GM12892 (cell line): Measurements from ENCODE around the gene PCDHB6.
"Not testable (repeated sequence)": the region's sequence is repeated elsewhere in the genome, so short reads cannot be mapped to it uniquely, and the experiment has no call there.

Experiments
- DNase-seq: peaks from one replicate; pipeline ENCODE4 v3.0.0; 2011; ENCODE audit not compliant: insufficient read length
- FAIRE-seq: peaks from 2 replicates; lab custom pipeline; 2011; peaks lifted over from hg19 to GRCh38; lab: Jason Lieb, UNC
- POLR2A ChIP-seq: IDR thresholded peaks from 2 replicates; pipeline ENCODE4 v1.6.1; 2011; ENCODE audit warnings: low read depth, low read length, control low read depth
- POLR2AphosphoS5 ChIP-seq: IDR thresholded peaks from 2 replicates; pipeline ENCODE4 v1.6.1; 2011; ENCODE audit warnings: low read depth, low read length, control low read depth
- TAF1 ChIP-seq: IDR thresholded peaks from 2 replicates; pipeline ENCODE4 v1.6.1; 2011; ENCODE audit warnings: low read depth, mild to moderate bottlenecking, control low read depth, low read length, borderline replicate concordance

PCDHB6 gene

DNA sequence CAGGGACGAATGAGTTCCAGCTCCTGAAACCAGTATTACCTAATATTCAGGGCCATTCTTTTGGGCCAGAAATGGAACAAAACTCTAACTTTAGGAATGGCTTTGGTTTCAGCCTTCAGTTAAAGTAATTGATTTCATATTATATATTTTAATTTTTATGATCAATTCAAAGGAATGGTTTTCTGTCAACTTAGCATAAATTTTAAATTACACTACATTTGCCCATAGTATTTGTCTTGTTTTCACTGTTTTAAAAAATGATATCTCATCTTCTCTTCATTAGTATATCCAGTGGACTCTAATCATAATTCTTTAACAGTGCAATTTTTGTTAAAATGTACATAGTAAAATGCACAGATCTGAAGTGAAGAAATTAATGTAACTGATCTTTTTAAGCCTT lies 30.5 kb downstream of the PCDHB6 start:
- no peak for FAIRE-seq
- TF ChIP-seq TAF1 (no peak), POLR2A (no peak), POLR2AphosphoS5 (no peak)
- DNase-seq = no peak

DNA sequence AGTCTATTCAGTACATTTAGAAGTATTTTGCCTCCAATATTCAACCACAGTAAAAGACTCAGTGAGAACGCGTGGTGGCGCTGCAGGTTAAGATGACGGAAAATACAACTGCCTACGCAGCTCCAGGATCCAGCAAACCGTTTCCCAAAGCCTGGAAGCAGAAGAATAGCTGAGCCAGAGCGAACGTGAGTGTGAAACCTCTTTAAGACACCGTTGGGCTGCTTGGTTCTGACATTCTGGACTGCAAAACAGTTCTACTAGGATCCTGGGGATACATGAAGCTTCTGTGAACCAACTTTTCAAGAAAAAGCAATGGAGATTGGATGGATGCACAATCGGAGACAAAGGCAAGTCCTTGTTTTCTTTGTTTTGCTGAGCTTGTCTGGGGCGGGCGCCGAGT lies 32.4 kb downstream of the PCDHB6 start, which contains the start of gene PCDHB16:
Gene PCDHB16, plus strand, starts transcription at position 140 of the 400 bp plus-strand sequence. Its CDS starts 173 bp downstream, at position 313.
- DNase-seq = no peak
- FAIRE-seq = no peak
- TF ChIP-seq POLR2AphosphoS5 = no peak

DNA sequence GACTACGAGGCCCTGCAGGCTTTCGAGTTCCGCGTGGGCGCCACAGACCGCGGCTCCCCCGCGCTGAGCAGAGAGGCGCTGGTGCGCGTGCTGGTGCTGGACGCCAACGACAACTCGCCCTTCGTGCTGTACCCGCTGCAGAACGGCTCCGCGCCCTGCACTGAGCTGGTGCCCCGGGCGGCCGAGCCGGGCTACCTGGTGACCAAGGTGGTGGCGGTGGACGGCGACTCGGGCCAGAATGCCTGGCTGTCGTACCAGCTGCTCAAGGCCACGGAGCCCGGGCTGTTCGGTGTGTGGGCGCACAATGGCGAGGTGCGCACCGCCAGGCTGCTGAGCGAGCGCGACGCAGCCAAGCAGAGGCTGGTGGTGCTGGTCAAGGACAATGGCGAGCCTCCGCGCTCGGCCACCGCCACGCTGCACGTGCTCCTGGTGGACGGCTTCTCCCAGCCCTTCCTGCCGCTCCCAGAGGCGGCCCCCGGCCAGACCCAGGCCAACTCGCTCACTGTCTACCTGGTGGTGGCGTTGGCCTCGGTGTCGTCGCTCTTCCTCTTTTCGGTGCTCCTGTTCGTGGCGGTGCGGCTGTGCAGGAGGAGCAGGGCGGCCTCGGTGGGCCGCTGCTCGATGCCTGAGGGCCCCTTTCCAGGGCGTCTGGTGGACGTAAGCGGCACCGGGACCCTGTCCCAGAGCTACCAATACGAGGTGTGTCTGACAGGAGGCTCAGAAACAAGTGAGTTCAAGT lies 34.4 kb downstream of the PCDHB6 start:
- FAIRE-seq = not testable (repeated sequence)

DNA sequence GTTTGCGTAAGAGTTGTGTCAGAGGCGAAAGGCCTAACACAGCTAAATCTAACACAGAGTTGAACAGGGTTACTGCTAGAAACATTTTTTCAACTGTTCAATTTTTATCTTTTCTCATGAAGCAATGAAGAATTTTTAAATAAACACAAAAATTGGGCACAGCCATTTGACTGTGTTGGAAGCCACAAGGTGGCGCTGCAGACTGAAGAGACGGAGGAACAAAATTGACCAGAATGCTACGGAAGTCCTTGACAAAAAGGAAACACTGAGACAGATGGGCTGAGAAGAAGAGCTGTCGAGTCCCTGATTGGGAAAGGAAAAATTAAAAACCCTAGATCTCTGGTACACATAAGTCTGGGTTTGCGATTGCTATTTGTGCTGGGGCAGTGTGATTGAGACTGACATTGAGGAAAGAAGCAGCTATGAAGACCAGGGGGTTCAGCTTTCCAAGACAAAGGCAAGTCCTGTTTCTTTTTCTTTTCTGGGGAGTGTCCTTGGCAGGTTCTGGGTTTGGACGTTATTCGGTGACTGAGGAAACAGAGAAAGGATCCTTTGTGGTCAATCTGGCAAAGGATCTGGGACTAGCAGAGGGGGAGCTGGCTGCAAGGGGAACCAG lies 37.1 kb downstream of the PCDHB6 start, which contains the start of gene PCDHB9:
Gene PCDHB9, plus strand, starts transcription at position 265 of the 616 bp plus-strand sequence. Its CDS starts 158 bp downstream, at position 423.
- DNase-seq (no peak), FAIRE-seq (no peak)
- TF ChIP-seq POLR2AphosphoS5 = no peak
- no peak for TF ChIP-seq POLR2A
- no peak for TF ChIP-seq TAF1

More for the DNA sequence above, 34.4 kb downstream of the PCDHB6 start:
- DNase-seq = not testable (repeated sequence)

DNA sequence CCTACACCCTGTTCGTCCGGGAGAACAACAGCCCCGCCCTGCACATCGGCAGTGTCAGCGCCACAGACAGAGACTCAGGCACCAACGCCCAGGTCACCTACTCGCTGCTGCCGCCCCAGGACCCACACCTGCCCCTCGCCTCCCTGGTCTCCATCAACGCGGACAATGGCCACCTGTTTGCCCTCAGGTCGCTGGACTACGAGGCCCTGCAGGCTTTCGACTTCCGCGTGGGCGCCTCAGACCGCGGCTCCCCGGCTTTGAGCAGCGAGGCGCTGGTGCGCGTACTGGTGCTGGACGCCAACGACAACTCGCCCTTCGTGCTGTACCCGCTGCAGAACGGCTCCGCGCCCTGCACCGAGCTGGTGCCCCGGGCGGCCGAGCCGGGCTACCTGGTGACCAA lies 38.8 kb downstream of the PCDHB6 start:
- DNase-seq, FAIRE-seq: not testable (repeated sequence)

DNA sequence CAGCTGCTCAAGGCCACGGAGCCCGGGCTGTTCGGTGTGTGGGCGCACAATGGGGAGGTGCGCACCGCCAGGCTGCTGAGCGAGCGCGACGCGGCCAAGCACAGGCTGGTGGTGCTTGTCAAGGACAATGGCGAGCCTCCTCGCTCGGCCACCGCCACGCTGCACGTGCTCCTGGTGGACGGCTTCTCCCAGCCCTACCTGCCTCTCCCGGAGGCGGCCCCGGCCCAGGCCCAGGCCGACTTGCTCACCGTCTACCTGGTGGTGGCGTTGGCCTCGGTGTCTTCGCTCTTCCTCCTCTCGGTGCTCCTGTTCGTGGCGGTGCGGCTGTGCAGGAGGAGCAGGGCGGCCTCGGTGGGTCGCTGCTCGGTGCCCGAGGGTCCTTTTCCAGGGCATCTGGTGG lies 39.3 kb downstream of the PCDHB6 start:
- not testable (repeated sequence) for DNase-seq, FAIRE-seq

DNA sequence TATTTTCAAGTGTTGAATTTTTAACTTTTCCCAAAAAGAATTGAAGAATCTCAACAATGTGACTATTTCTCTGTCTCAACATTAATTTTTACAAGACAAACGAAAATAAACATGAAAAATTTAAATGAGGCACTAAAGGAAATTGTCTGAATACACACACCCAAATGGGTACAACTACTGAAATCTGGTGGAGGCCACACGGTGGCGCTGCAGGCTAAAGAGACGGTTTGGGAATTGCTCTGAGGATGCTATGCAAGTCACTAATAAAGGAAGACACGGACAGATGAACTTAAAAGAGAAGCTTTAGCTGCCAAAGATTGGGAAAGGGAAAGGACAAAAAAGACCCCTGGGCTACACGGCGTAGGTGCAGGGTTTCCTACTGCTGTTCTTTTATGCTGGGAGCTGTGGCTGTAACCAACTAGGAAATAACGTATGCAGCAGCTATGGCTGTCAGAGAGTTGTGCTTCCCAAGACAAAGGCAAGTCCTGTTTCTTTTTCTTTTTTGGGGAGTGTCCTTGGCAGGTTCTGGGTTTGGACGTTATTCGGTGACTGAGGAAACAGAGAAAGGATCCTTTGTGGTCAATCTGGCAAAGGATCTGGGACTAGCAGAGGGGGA lies 42.4 kb downstream of the PCDHB6 start, which contains the start of gene PCDHB10:
Gene PCDHB10, plus strand, starts transcription at position 244 of the 616 bp plus-strand sequence. Its CDS starts 200 bp downstream, at position 444.
- no peak for TF ChIP-seq POLR2A
- no peak for TF ChIP-seq POLR2AphosphoS5
- no peak for TF ChIP-seq TAF1
- FAIRE-seq (no peak), DNase-seq (no peak)

DNA sequence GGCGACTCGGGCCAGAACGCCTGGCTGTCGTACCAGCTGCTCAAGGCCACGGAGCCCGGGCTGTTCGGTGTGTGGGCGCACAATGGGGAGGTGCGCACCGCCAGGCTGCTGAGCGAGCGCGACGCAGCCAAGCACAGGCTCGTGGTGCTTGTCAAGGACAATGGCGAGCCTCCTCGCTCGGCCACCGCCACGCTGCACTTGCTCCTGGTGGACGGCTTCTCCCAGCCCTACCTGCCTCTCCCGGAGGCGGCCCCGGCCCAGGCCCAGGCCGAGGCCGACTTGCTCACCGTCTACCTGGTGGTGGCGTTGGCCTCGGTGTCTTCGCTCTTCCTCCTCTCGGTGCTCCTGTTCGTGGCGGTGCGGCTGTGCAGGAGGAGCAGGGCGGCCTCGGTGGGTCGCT lies 44.5 kb downstream of the PCDHB6 start:
- DNase-seq, FAIRE-seq: not testable (repeated sequence)

DNA sequence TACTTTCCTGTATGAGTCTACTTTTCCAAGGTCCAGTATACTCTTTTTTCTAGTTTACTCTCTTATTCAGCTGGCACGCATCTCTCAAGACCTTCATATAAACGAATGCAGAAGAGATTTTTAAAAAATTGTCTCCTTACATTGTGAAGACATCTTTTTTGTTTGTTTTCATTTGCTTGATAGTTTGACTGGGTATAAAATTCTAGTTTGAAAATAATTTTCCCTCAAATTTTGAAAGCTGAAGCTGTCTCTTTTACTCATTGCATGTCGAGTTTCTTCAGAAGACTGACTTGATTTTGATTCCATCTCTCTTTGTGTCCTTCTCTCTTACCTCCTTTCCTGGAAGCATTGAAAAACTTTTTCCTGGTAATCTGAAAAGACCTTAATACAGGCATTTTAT lies 46.5 kb downstream of the PCDHB6 start:
- DNase-seq (no peak), FAIRE-seq (no peak)
- TF ChIP-seq POLR2A (no peak), POLR2AphosphoS5 (no peak), TAF1 (no peak)

DNA sequence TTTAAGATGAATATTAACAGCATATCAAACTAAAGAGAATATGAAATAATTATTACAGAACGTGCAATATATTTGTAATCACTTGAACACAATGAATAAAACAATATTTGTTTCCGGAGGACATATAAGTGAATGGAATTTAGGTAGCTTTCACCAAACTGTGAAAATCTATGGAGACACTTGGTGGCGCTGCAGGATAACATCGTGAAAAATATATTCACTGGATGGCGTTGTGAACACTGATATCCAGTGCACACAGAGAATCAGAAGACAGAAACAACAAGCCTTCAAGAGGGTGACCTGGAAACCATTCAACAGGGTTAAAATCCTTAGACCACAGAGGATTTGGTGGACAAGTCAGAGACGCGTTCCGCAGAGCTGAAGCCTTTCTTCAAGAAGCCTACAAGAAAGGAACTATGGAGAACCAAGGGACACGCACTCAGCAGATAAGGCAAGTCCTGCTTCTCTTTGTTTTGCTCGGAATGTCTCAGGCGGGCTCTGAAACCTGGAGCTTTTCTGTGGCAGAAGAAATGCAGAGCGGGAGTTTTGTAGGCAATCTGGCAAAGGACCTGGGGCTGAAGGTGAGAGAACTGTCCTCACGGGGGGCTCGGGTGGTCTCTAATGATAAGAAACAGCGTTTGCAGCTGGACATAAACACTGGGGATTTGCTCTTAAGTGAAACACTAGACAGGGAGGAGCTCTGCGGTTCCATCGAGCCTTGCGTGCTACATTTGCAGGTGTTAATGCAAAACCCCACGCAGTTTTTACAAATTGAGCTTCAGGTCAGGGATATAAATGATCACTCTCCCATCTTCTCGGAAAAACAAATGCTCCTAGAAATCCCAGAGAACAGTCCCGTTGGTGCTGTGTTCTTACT lies 49.7 kb downstream of the PCDHB6 start, which contains the start of gene PCDHB11:
Gene PCDHB11, plus strand, starts transcription at position 269 of the 877 bp plus-strand sequence. Its CDS starts 148 bp downstream, at position 417.
- TF ChIP-seq TAF1 (no peak), POLR2A (no peak), POLR2AphosphoS5 (no peak)
- FAIRE-seq (no peak), DNase-seq (no peak)

DNA sequence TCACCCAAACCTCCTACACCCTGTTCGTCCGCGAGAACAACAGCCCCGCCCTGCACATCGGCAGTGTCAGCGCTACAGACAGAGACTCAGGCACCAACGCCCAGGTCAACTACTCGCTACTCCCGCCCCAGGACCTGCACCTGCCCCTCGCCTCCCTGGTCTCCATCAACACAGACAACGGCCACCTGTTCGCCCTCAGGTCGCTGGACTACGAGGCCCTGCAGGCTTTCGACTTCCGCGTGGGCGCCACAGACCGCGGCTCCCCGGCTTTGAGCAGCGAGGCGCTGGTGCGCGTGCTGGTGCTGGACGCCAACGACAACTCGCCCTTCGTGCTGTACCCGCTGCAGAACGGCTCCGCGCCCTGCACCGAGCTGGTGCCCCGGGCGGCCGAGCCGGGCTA lies 51.3 kb downstream of the PCDHB6 start:
- not testable (repeated sequence) for FAIRE-seq, DNase-seq

DNA sequence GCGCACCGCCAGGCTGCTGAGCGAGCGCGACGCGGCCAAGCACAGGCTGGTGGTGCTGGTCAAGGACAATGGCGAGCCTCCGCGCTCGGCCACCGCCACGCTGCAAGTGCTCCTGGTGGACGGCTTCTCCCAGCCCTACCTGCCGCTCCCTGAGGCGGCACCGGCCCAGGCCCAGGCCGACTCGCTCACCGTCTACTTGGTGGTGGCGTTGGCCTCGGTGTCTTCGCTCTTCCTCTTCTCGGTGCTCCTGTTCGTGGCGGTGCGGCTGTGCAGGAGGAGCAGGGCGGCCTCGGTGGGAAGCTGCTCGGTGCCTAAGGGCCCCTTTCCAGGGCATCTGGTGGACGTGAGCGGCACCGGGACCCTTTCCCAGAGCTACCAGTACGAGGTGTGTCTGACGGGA lies 51.8 kb downstream of the PCDHB6 start:
- not testable (repeated sequence) for FAIRE-seq, DNase-seq
